GM23248 (cell line): ENCODE measurements around the gene STYX. TPM values are rescaled to one million over a fixed set of nuclear protein-coding genes. Genes with fewer than 3 reads are reported as not detected.

Experiments
- DNase-seq: peaks from one replicate; pipeline ENCODE4 v3.0.0-alpha.2; 2015
- H2AFZ ChIP-seq: fragments of 200-600 bp; sonication (generic); 2 replicates; pipeline ENCODE4 v1.6.1; 2016; ENCODE audit warnings: antibody characterized with exemption
- H3F3A ChIP-seq: fragments of 200-600 bp; sonication (generic); 2 replicates; pipeline ENCODE4 v1.6.1; 2016; ENCODE audit warnings: mild to moderate bottlenecking, antibody characterized with exemption, mixed run types; ENCODE audit not compliant: insufficient read depth
- H3K27ac ChIP-seq: fragments of 200-600 bp; sonication (generic); 2 replicates; pipeline ENCODE4 v1.5.1; 2016; ENCODE audit warnings: mild to moderate bottlenecking
- H3K27me3 ChIP-seq: fragments of 200-600 bp; sonication (generic); replicated peaks from 2 replicates; pipeline ENCODE4 v1.6.1; 2016; ENCODE audit warnings: mild to moderate bottlenecking; ENCODE audit not compliant: insufficient read depth
- H3K36me3 ChIP-seq: fragments of 200-600 bp; sonication (generic); 2 replicates; pipeline ENCODE4 v1.6.1; 2016; ENCODE audit warnings: low read depth, mild to moderate bottlenecking
- H3K4me1 ChIP-seq: fragments of 200-600 bp; sonication (generic); 2 replicates; pipeline ENCODE4 v1.6.1; 2016; ENCODE audit warnings: mild to moderate bottlenecking; ENCODE audit not compliant: insufficient read depth
- H3K4me2 ChIP-seq: fragments of 200-600 bp; sonication (generic); one replicate; pipeline ENCODE4 v1.6.1; 2016; ENCODE audit warnings: mild to moderate bottlenecking; ENCODE audit not compliant: unreplicated experiment
- H3K4me3 ChIP-seq: fragments of 200-600 bp; sonication (generic); 2 replicates; pipeline ENCODE4 v1.5.1; 2016; ENCODE audit warnings: mild to moderate bottlenecking
- H3K79me2 ChIP-seq: fragments of 200-600 bp; sonication (generic); 2 replicates; pipeline ENCODE4 v1.6.1; 2016; ENCODE audit warnings: mild to moderate bottlenecking; ENCODE audit not compliant: insufficient read depth
- H3K9ac ChIP-seq: fragments of 200-600 bp; sonication (generic); 2 replicates; pipeline ENCODE4 v1.6.1; 2016; ENCODE audit warnings: mild to moderate bottlenecking
- H3K9me2 ChIP-seq: fragments of 200-600 bp; sonication (generic); 2 replicates; pipeline ENCODE4 v1.6.1; 2016; ENCODE audit warnings: mixed run types, mild to moderate bottlenecking, moderate library complexity; ENCODE audit not compliant: insufficient read depth
- H3K9me3 ChIP-seq: fragments of 200-600 bp; sonication (generic); one replicate; pipeline ENCODE4 v1.6.1; 2017; ENCODE audit warnings: low read depth
- H4K20me1 ChIP-seq: fragments of 200-600 bp; sonication (generic); 2 replicates; pipeline ENCODE4 v1.6.0; 2016; ENCODE audit not compliant: insufficient read depth
- EZH2 ChIP-seq: fragments of 200-600 bp; sonication (generic); IDR thresholded peaks from 2 replicates; pipeline ENCODE4 v1.6.1; 2018; ENCODE audit warnings: antibody characterized with exemption, mild to moderate bottlenecking; ENCODE audit not compliant: insufficient read depth, poor library complexity, severe bottlenecking
- EZH2phosphoT487 ChIP-seq: fragments of 200-600 bp; sonication (generic); IDR thresholded peaks from 2 replicates; pipeline ENCODE4 v1.6.1; 2018; ENCODE audit warnings: antibody characterized with exemption, moderate library complexity, mild to moderate bottlenecking, low read depth; ENCODE audit not compliant: insufficient read depth
- WGBS, 2 experiments: methylation state at CpG; one replicate each; pipeline ENCODE4 v1.1.6; 2015 to 2017; ENCODE audit warnings: low lambda C conversion rate in 2 of 2, low coverage in 1 of 2; ENCODE audit errors: missing lambda C conversion rate in 2 of 2; 5-methylcytosine and 5-hydroxymethylcytosine counted together
- in situ Hi-C: fragments of 300-500 bp; cut with MboI; formaldehyde crosslinking; loops from 2 replicates; pipeline ENCODE4 v1.15.0; 2020
- polyA plus RNA-seq: library from polyadenylated mRNA; unstranded; fragments of >200 nt; fragmentation: Nextera tagmentation; extraction: Ambion mirVana; gene quantifications from 2 replicates; pipeline ENCODE4 v1.2.1, GENCODE V29; 2016
- total RNA-seq: library from RNA; depleted of rRNA; stranded (reverse); fragments of >200 nt; shearing (Covaris generic); gene quantifications from 2 replicates; pipeline ENCODE4 v1.2.3, GENCODE V29; 2014

Gene STYX
- total and polyA plus RNA-seq, 2 experiments from 2014 or later: 20.1 to 23.0 TPM

GRCh38 chr14:52778702-52779101 is 48.7 kb downstream of the STYX start:
- Histone ChIP-seq H3F3A (peaks cover 44% of the 10 kb centered on the region), H3K4me1 (peaks cover 30% of the 10 kb centered on the region), H3K36me3 (peaks cover 57% of the 10 kb centered on the region), H3K9ac (no peak overlapping the region), H3K9me3 (no peaks in the 10 kb centered on the region), H3K27ac (no peak overlapping the region), H4K20me1 (no peaks in the 10 kb centered on the region), H3K4me3 (no peak overlapping the region), H3K79me2 (peaks cover 47% of the 10 kb centered on the region), H3K9me2 (no peaks in the 10 kb centered on the region), H3K27me3 (no peaks in the 10 kb centered on the region), H2AFZ (no peak overlapping the region), H3K4me2 (no peak overlapping the region)
- DNase-seq: no peak
- WGBS, 2 experiments: 90 to 95% methylated on average over 7 of the region's 7 CpGs
- TF ChIP-seq EZH2 (no peak), EZH2phosphoT487 (no peak)
- in situ Hi-C loops: no loop called here

GRCh38 chr14:52780893-52781292 is 50.9 kb downstream of the STYX start:
- no peak for DNase-seq
- H3K27me3 ChIP-seq: no peaks in the 10 kb centered on the region
- peaks cover 43% of the 10 kb centered on the region for H3K4me1 ChIP-seq
- no peak overlapping the region for H3K4me3 ChIP-seq
- WGBS, 2 experiments: 98 to 100% methylated on average over 1 of the region's 1 CpG
- H3K4me2 ChIP-seq: no peak overlapping the region
- peaks cover 69% of the 10 kb centered on the region for H3K79me2 ChIP-seq
- TF ChIP-seq EZH2phosphoT487 (no peak), EZH2 (no peak)
- H4K20me1 ChIP-seq: no peaks in the 10 kb centered on the region
- no peak overlapping the region for H3K9ac ChIP-seq
- no peaks in the 10 kb centered on the region for H3K9me2 ChIP-seq
- H3K27ac ChIP-seq: peak overlapping the region; percentile 7; the same call in 1 of the 2 replicates
- no peak overlapping the region for H2AFZ ChIP-seq
- H3K9me3 ChIP-seq: no peaks in the 10 kb centered on the region
- in situ Hi-C loops: no loop called here
- peaks cover 42% of the 10 kb centered on the region; the same call in 1 of the 2 replicates for H3F3A ChIP-seq
- H3K36me3 ChIP-seq: peaks cover 57% of the 10 kb centered on the region

- H3K9me3 ChIP-seq: no peaks in the 10 kb centered on the region
- TF ChIP-seq EZH2 (no peak), EZH2phosphoT487 (no peak)
- in situ Hi-C loops: no loop called here
- H3K9ac ChIP-seq: no peak overlapping the region
- H3F3A ChIP-seq: peaks cover 39% of the 10 kb centered on the region; the same call in 1 of the 2 replicates
- H3K4me1 ChIP-seq: peaks cover 43% of the 10 kb centered on the region
- H2AFZ ChIP-seq: no peak overlapping the region
- H3K4me2 ChIP-seq: no peak overlapping the region
- H3K27ac ChIP-seq: peak overlapping the region; percentile 1
- no peak overlapping the region for H3K4me3 ChIP-seq
- no peaks in the 10 kb centered on the region for H3K9me2 ChIP-seq
- H3K36me3 ChIP-seq: peaks cover 51% of the 10 kb centered on the region
- no peak for DNase-seq
- WGBS, 2 experiments: 100% methylated on average over 1 of the region's 1 CpG
- peaks cover 76% of the 10 kb centered on the region for H3K79me2 ChIP-seq
- H4K20me1 ChIP-seq: no peaks in the 10 kb centered on the region
- H3K27me3 ChIP-seq: no peaks in the 10 kb centered on the region
Observed at GRCh38 chr14:52781629-52782028, 51.7 kb downstream of the STYX start.

GRCh38 chr14:52783206-52783605 is 53.2 kb downstream of the STYX start:
- H3K9me3 ChIP-seq: no peaks in the 10 kb centered on the region
- peaks cover 92% of the 10 kb centered on the region for H3K79me2 ChIP-seq
- in situ Hi-C loops: no loop called here
- H3F3A ChIP-seq: peaks cover 36% of the 10 kb centered on the region
- peak overlapping the region; percentile 17 for H3K4me2 ChIP-seq
- peaks cover 43% of the 10 kb centered on the region for H3K36me3 ChIP-seq
- 43% methylated on average over 1 of the region's 1 CpG for WGBS, 2 experiments
- H3K9me2 ChIP-seq: no peaks in the 10 kb centered on the region
- TF ChIP-seq EZH2 (no peak), EZH2phosphoT487 (no peak)
- H3K27ac ChIP-seq: peak overlapping the region; percentile 6; the same call in 1 of the 2 replicates
- no peak overlapping the region for H2AFZ ChIP-seq
- H3K27me3 ChIP-seq: no peaks in the 10 kb centered on the region
- no peak overlapping the region for H3K9ac ChIP-seq
- no peak overlapping the region for H3K4me3 ChIP-seq
- peaks cover 43% of the 10 kb centered on the region for H3K4me1 ChIP-seq
- no peaks in the 10 kb centered on the region for H4K20me1 ChIP-seq
- DNase-seq: peak; percentile 38

GRCh38 chr14:52786887-52787286 is 56.9 kb downstream of the STYX start:
- Histone ChIP-seq H3K36me3 (peaks cover 20% of the 10 kb centered on the region; the same call in 1 of the 2 replicates), H4K20me1 (no peaks in the 10 kb centered on the region), H3F3A (peaks cover 28% of the 10 kb centered on the region), H2AFZ (no peak overlapping the region), H3K79me2 (peaks cover 95% of the 10 kb centered on the region), H3K4me1 (peaks cover 36% of the 10 kb centered on the region), H3K9me3 (no peaks in the 10 kb centered on the region), H3K9ac (no peak overlapping the region), H3K27me3 (no peaks in the 10 kb centered on the region), H3K4me2 (no peak overlapping the region), H3K9me2 (no peaks in the 10 kb centered on the region), H3K27ac (no peak overlapping the region), H3K4me3 (no peak overlapping the region)
- TF ChIP-seq EZH2 (no peak), EZH2phosphoT487 (no peak)
- no peak for DNase-seq
- in situ Hi-C loops: no loop called here
